Measurements from ENCODE around the gene SAFB. TPM values are rescaled to one million over a fixed set of nuclear protein-coding genes. Genes with fewer than 3 reads are reported as not detected.

Gene SAFB
- total RNA-seq, 6 experiments from 2014 or later: 31.2 to 45.7 (median 32.8) TPM

DNA sequence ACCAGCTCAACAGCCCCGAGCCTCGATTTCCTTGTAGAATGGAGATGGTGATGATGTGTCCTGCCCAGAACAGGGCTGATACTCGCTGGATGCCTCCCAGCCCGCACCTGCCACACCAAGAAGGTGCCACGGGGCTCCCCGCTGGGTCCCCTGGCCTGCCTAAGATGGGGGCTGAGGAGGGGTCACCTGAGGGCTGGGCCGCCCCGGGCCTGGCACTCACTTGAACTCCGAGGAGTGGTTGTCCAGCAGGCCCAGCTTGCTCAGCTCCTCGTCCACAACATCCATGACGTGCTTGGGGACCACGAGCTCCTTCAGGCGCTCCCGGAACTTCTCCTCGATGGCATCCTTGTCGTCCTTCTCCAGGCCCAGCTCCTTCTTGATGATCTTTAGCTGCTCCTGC is 82.7 kb downstream of the SAFB start:
- H3K36me3 ChIP-seq: peaks cover 0 to 57% (median 18%) of the 10 kb centered on the region in 4 donors

DNA sequence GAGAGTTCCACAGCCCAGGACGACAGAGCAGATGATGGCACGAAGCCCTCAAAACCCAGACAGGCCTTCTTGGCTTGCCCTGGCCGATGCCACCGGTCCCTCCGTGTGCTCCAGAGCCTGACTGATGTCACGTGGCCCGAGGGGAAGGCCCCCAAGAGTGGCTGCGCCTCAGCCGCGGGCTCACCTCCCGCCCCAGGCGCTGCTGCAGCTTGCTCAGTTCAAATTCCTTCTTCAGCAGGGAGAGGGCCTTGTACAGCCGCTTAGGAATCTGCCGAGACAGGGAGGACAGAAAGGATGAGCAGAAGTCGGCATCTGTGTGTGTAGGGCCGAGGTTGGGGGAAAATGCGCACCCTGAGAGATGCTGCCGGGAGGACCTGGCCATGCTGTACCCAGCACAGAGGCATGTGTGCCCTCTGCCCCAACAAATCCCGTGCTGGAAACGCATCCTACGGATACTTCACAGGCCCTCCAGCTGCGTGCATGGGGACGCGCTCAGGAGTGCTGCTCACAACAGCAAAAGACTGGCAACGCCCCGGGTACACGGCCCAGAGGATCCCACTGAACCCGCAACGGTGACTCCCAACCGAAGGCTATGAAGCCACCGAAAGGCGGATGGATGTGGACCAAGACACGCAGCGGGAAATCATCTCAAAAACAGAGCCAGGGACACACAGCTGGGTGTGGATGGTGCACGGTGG is 84.1 kb downstream of the SAFB start:
- 94% methylated on average over 26 of the region's 35 CpGs for WGBS (ENCODE audit: insufficient coverage, low coverage, low lambda C conversion rate, missing lambda C conversion rate)
- Histone ChIP-seq H3K4me1 (no peaks in the 10 kb centered on the region), H3K27ac (no peak overlapping the region), H3K36me3 (peaks cover 0 to 68% (median 26%) of the 10 kb centered on the region in 4 donors), H3K9me3 (no peaks in the 10 kb centered on the region), H3K4me3 (no peak overlapping the region), H3K27me3 (no peaks in the 10 kb centered on the region)
- TF ChIP-seq, protein P1, sequence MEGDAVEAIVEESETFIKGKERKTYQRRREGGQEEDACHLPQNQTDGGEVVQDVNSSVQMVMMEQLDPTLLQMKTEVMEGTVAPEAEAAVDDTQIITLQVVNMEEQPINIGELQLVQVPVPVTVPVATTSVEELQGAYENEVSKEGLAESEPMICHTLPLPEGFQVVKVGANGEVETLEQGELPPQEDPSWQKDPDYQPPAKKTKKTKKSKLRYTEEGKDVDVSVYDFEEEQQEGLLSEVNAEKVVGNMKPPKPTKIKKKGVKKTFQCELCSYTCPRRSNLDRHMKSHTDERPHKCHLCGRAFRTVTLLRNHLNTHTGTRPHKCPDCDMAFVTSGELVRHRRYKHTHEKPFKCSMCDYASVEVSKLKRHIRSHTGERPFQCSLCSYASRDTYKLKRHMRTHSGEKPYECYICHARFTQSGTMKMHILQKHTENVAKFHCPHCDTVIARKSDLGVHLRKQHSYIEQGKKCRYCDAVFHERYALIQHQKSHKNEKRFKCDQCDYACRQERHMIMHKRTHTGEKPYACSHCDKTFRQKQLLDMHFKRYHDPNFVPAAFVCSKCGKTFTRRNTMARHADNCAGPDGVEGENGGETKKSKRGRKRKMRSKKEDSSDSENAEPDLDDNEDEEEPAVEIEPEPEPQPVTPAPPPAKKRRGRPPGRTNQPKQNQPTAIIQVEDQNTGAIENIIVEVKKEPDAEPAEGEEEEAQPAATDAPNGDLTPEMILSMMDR (IDR thresholded peaks at IDR 0.05): no peak
- no peak for TF ChIP-seq POLR2A (IDR thresholded peaks at IDR 0.05)
- intact Hi-C loops (cut with DNase I): no loop called here
- DNase-seq (no peak), ATAC-seq (no peak)

More for the DNA sequence above, 82.7 kb downstream of the SAFB start:
- H3K27ac ChIP-seq: no peak overlapping the region
- H3K27me3 ChIP-seq: no peaks in the 10 kb centered on the region
- 80% methylated on average over 1 of the region's 16 CpGs for WGBS (ENCODE audit: insufficient coverage, low coverage, low lambda C conversion rate, missing lambda C conversion rate)
- TF ChIP-seq POLR2A (IDR thresholded peaks at IDR 0.05): no peak
- TF ChIP-seq, protein P1 (IDR thresholded peaks at IDR 0.05): no peak
- peak in 2 of 4 donors; percentile 8 to 18 for ATAC-seq
- intact Hi-C loops (cut with DNase I): no loop called here
- no peak overlapping the region for H3K4me3 ChIP-seq
- H3K9me3 ChIP-seq: no peaks in the 10 kb centered on the region
- DNase-seq: no peak
- H3K4me1 ChIP-seq: no peaks in the 10 kb centered on the region

DNA sequence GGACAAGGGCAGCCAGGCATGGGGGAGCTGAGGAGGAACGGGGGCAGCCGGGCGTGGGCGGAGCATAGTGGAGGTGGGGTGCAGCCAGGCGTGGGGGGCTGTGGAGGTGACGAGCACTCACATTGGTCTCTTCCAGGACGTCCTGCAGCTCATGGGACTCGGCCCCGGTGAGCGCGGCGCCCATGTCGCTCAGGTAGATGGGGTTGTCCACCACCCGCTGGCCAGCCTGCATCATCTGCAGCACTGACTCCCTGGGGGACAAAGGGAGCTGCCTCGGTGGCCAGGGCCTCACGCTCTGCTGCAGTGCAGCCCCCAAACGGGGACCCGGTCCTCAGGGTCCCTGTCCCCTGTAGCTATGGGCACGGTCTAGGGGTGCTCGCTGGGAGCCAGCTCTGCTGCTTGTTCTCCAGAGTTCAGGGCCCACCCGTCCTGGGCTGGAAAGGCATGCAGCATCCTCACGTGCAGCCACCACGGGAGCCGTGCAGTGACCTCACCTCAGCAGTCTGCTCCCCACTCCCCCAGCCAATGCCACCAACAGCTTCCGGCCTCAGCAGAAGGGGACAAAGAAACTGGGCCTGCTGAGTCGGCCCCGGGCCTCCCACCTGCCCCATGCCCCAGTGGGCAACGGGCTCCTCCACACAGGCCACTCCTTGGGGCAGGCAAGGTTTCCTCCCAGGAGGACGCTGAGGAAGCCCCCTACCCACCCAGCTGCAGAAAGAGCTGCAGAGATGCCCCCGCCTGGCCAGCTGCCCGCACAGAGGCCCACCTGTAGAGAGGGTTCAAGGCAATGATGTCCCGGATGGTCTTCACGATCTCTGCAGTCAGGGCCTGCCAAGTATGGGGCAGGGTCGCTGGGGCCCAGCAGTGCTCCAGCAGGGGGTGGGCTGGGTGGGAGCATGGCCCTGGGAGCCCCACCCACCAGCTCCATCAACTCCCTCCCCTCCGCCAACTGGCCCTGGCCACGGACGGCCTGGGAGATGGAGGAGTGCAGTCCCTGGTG is 85.0 kb downstream of the SAFB start:
- ATAC-seq: peak in 1 of 4 donors; percentile 16
- Histone ChIP-seq H3K27ac (no peak overlapping the region), H3K4me1 (no peaks in the 10 kb centered on the region), H3K36me3 (peaks cover 0 to 77% (median 33%) of the 10 kb centered on the region in 4 donors), H3K4me3 (no peak overlapping the region), H3K9me3 (no peaks in the 10 kb centered on the region), H3K27me3 (no peaks in the 10 kb centered on the region)
- DNase-seq: no peak
- TF ChIP-seq, protein P1 (IDR thresholded peaks at IDR 0.05): no peak
- TF ChIP-seq POLR2A (IDR thresholded peaks at IDR 0.05): no peak
- no CpG with 5 or more reads among the region's 37 CpGs for WGBS (ENCODE audit: insufficient coverage, low coverage, low lambda C conversion rate, missing lambda C conversion rate)
- intact Hi-C loops (cut with DNase I): no loop called here

DNA sequence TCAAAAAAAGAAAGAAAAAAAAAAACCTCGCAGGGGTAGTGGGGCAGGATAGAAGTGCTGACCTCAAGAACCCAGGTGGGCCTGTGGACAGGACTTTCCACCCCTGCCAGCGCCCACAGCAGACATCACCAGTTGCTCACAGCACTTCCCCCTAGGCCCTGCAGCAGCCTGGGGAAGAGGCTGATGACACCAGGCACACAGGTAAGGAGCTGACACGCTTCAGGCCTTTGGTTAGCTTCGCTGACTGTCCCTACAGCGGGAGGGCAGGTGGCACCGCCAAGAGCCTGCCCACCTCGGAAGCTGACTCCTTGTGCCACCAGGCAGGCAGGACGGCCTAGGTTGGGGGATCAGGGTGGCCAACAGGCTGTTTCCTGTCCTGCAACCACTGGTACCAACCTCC is 88.1 kb downstream of the SAFB start:
- DNase-seq (no peak), ATAC-seq (no peak)
- intact Hi-C loops (cut with DNase I): no loop called here
- no peak overlapping the region for H3K4me3 ChIP-seq
- H3K27ac ChIP-seq: no peak overlapping the region
- 82% methylated on average over 5 of the region's 8 CpGs for WGBS (ENCODE audit: insufficient coverage, low coverage, low lambda C conversion rate, missing lambda C conversion rate)
- TF ChIP-seq, protein P1 (IDR thresholded peaks at IDR 0.05): no peak
- TF ChIP-seq POLR2A (IDR thresholded peaks at IDR 0.05): no peak
- no peaks in the 10 kb centered on the region for H3K9me3 ChIP-seq
- peaks cover 0 to 8% (median 2%) of the 10 kb centered on the region in 4 donors for H3K4me1 ChIP-seq
- H3K27me3 ChIP-seq: no peaks in the 10 kb centered on the region
- H3K36me3 ChIP-seq: peaks cover 0 to 60% (median 29%) of the 10 kb centered on the region in 4 donors
